B cell (primary cell): ENCODE measurements around the gene CCDC88B. TPM values are rescaled to one million over a fixed set of nuclear protein-coding genes. Genes with fewer than 3 reads are reported as not detected.

Experiments
- ATAC-seq: fragments of 200-7000 bp; cut with Tn5 transposase; one replicate; pipeline ENCODE4 v1.10.0; 2021; ENCODE audit warnings: low read depth, mild to moderate bottlenecking, moderate number of reproducible peaks, moderate library complexity
- CTCF ChIA-PET: fragments of 350-600 bp; sonication (Branson Sonifier 250); formaldehyde crosslinking; loops from one replicate; lab custom pipeline; 2021; ENCODE audit warnings: antibody characterized with exemption, inconsistent platforms; lab: Charles Lee
- POLR2A ChIA-PET: fragments of 350-600 bp; sonication (Branson Sonifier 250); formaldehyde crosslinking; loops from one replicate; lab custom pipeline; 2021; ENCODE audit warnings: antibody characterized with exemption; lab: Charles Lee
- DNase-seq: peaks from one replicate; pipeline ENCODE4 v3.0.0; 2013
- H2AFZ ChIP-seq: 2 replicates; pipeline ENCODE4 v1.6.1; 2012; ENCODE audit warnings: mild to moderate bottlenecking, low read depth, low read length; ENCODE audit not compliant: insufficient read depth, poor library complexity, severe bottlenecking
- H3K27ac ChIP-seq, 2 donors: 1 replicate in 1 of 2; 2 replicates in 1 of 2; pipeline ENCODE4 v1.5.1; 2012 to 2013; ENCODE audit warnings: low read length in 2 of 2, mild to moderate bottlenecking in 2 of 2, moderate library complexity in 1 of 2
- H3K27me3 ChIP-seq, 4 experiments: fragments of 200-600 bp in 1 of 4; sonication (generic) in 1 of 4; replicated peaks in 1 of 4; 1 replicate in 2 of 4; 2 replicates in 2 of 4; pipeline versions ENCODE4 v1.6.1 to v1.7.0; 2013 to 2016; ENCODE audit warnings: low read length in 3 of 4, mild to moderate bottlenecking in 2 of 4, mixed read lengths in 1 of 4, moderate library complexity in 1 of 4; ENCODE audit not compliant: insufficient read depth in 4 of 4, control insufficient read depth in 3 of 4; ENCODE audit errors: control extremely low read depth in 1 of 4
- H3K36me3 ChIP-seq, 2 experiments: replicated peaks in 1 of 2; 1 replicate in 1 of 2; 2 replicates in 1 of 2; pipeline versions ENCODE4 v1.6.1 to v1.7.1; 2013; ENCODE audit warnings: low read length in 1 of 2; ENCODE audit not compliant: insufficient read depth in 2 of 2, control insufficient read depth in 1 of 2; ENCODE audit errors: control extremely low read depth in 1 of 2, extremely low read depth in 1 of 2
- H3K4me1 ChIP-seq, 2 donors: fragments of 200-600 bp in 1 of 2; sonication (generic) in 1 of 2; 1 replicate in 1 of 2; 2 replicates in 1 of 2; pipeline versions ENCODE4 v1.5.1 to v1.6.1; 2013 to 2017; ENCODE audit warnings: low read length in 2 of 2; ENCODE audit not compliant: control insufficient read depth in 2 of 2, insufficient read depth in 2 of 2
- H3K4me2 ChIP-seq: replicated peaks from 2 replicates; pipeline ENCODE3; 2012; ENCODE audit warnings: mild to moderate bottlenecking, low read depth, low read length; ENCODE audit not compliant: poor library complexity, severe bottlenecking
- H3K4me3 ChIP-seq, 5 experiments: fragments of 200-600 bp in 1 of 5; sonication (generic) in 1 of 5; 1 replicate in 3 of 5; 2 replicates in 2 of 5; pipeline versions ENCODE4 v1.5.1 to v1.7.0; 2011 to 2016; ENCODE audit warnings: low read length in 4 of 5, mild to moderate bottlenecking in 4 of 5, low read depth in 2 of 5, control low read depth in 1 of 5, moderate library complexity in 1 of 5; ENCODE audit not compliant: insufficient read depth in 1 of 5; ENCODE audit errors: control extremely low read depth in 1 of 5, extremely low read depth in 1 of 5
- H3K79me2 ChIP-seq: fragments of 200-600 bp; sonication (generic); one replicate; pipeline ENCODE4 v1.6.0; 2016; ENCODE audit warnings: low read length; ENCODE audit not compliant: control insufficient read depth, insufficient read depth
- H3K9ac ChIP-seq: fragments of 200-600 bp; sonication (generic); 2 replicates; pipeline ENCODE4 v1.6.1; 2017; ENCODE audit warnings: mild to moderate bottlenecking, low read length, moderate library complexity
- H3K9me3 ChIP-seq, 3 donors: one replicate each; pipeline versions ENCODE4 v1.6.1 to v1.7.1; 2013; ENCODE audit warnings: low read length in 2 of 3; ENCODE audit not compliant: control insufficient read depth in 2 of 3, insufficient read depth in 1 of 3; ENCODE audit errors: control extremely low read depth in 1 of 3
- H4K20me1 ChIP-seq: 2 replicates; pipeline ENCODE4 v1.6.0; 2012; ENCODE audit warnings: mild to moderate bottlenecking, low read length; ENCODE audit not compliant: insufficient read depth, control insufficient read depth, poor library complexity, severe bottlenecking
- H3K27ac Mint-ChIP-seq: one replicate; pipeline ENCODE4 v1.8.0; 2021; ENCODE audit warnings: mixed read lengths
- H3K27me3 Mint-ChIP-seq: one replicate; pipeline ENCODE4 v1.8.0; 2021; ENCODE audit warnings: mixed read lengths
- H3K4me1 Mint-ChIP-seq: one replicate; pipeline ENCODE4 v1.8.0; 2021; ENCODE audit warnings: mixed read lengths
- H3K4me3 Mint-ChIP-seq: one replicate; pipeline ENCODE4 v1.8.0; 2021; ENCODE audit warnings: mixed read lengths
- H3K9me3 Mint-ChIP-seq: one replicate; pipeline ENCODE4 v1.8.0; 2022; ENCODE audit warnings: mixed read lengths; ENCODE audit not compliant: insufficient read depth
- EZH2 ChIP-seq: IDR thresholded peaks from 2 replicates; pipeline ENCODE4 v1.6.1; 2012; ENCODE audit warnings: borderline replicate concordance, low read depth, mild to moderate bottlenecking, moderate library complexity, low read length; ENCODE audit not compliant: insufficient read depth, poor library complexity, severe bottlenecking
- WGBS: methylation state at CpG from one replicate; pipeline ENCODE4 v1.1.5; 2013; ENCODE audit warnings: missing lambda C conversion rate; ENCODE audit not compliant: insufficient coverage; 5-methylcytosine and 5-hydroxymethylcytosine counted together
- intact Hi-C: fragments of 100-400 bp; cut with micrococcal nuclease; formaldehyde crosslinking; loops from one replicate; pipeline ENCODE4 v1.10.0; 2022
- polyA plus RNA-seq: library from polyadenylated mRNA; depleted of rRNA; stranded (reverse); fragments of >200 nt; gene quantifications from 2 replicates; pipeline ENCODE4 v1.2.3, GENCODE V29; 2012
- total RNA-seq, 2 donors: library from RNA; stranded (reverse); fragments of 120-200 nt in 1 of 2; gene quantifications; 1 replicate in 1 of 2; 2 replicates in 1 of 2; pipeline versions ENCODE4 v1.2.3 to v1.2.4, GENCODE V29; 2013 to 2022
- TF ChIP-seq, protein P1 (sequence below): fragments of 200-600 bp; IDR thresholded peaks from one replicate; pipeline ENCODE4 v1.8.0; 2022; ENCODE audit warnings: antibody characterized with exemption, mild to moderate bottlenecking

The CCDC88B gene
- total and polyA plus RNA-seq, 2 donors (not counting 1 experiment from before 2014, with no cell fraction given) = 172 to 208 TPM

DNA sequence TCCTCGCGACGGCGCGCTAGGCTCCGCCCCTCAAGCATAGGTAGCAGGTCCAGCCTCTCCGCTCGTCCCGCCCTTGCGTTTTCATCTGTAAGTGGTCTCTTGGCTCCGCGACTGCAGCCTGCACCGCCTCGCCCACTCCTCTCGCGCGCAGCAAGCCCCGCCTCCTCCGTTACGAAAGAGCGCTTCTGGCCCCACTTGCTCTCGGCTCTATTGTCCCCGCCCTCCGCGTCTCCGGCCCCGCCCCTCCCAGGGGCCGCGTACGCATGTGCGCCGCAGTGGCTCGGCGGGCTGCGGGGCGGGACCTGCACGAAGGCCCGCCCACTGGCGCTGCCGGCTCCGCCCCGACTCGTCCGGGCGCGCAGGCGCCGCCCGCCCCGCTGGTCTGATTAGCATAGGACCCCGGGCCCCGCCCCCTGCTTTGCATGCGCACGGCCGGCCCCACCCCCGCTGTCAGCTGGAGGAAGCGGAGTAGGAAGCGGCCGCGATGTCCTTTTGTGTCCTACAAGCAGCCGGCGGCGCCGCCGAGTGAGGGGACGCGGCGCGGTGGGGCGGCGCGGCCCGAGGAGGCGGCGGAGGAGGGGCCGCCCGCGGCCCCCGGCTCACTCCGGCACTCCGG, 34.8 kb upstream of the CCDC88B start, which contains the start of gene ESRRA:
TSS of gene ESRRA (plus strand) at position 450 of the 616 bp plus-strand sequence. CDS start 1,656 bp downstream, outside the sequence.
- peak within 1 kb of the TSS; percentile 95 for H3K27ac Mint-ChIP-seq
- peak within 1 kb of the TSS; percentile 98 for H3K4me3 Mint-ChIP-seq
- peaks cover 18% of the 10 kb centered on the region for H4K20me1 ChIP-seq
- peaks cover 19 to 40% of the 10 kb centered on the region in 2 donors for H3K4me1 ChIP-seq
- intact Hi-C loops = loop anchor here (1.0 to 10.0 kb wide), 7 partner anchors 12 to 470 kb away; partner anchors contain the start of genes CCDC88B, DNAJC4, FKBP2 and GPR137
- peak within 1 kb of the TSS; percentile 77 for H2AFZ ChIP-seq
- CTCF ChIA-PET = interaction anchor here (1.0 to 5.8 kb wide), 20 partner anchors 9 to 1552 kb away, joined by 3 to 243 read pairs (median 10); partner anchors contain the start of genes BAD, CCDC88B, FERMT3 and FKBP2
- WGBS = under 1% methylated on average over 80 of the region's 81 CpGs
- peaks cover 0 to 6% of the 10 kb centered on the region in 2 experiments for H3K36me3 ChIP-seq
- peaks cover 28% of the 10 kb centered on the region for H3K79me2 ChIP-seq
- POLR2A ChIA-PET = interaction anchor here (0.6 to 3.5 kb wide), 13 partner anchors 13 to 1698 kb away, joined by 3 to 21 read pairs (median 6); partner anchors contain the start of genes CCDC88B, FERMT3, FKBP2 and GPR137
- peak; percentile 99 for DNase-seq
- peak within 1 kb of the TSS; percentile 87 for H3K9ac ChIP-seq
- no peaks in the 10 kb centered on the region for H3K9me3 Mint-ChIP-seq
- peaks cover 0 to 14% (median 0%) of the 10 kb centered on the region in 3 donors for H3K9me3 ChIP-seq
- H3K4me3 ChIP-seq = peak within 1 kb of the TSS; percentile 78 to 88 (median 87)
- no peak for TF ChIP-seq EZH2
- TF ChIP-seq, protein P1, sequence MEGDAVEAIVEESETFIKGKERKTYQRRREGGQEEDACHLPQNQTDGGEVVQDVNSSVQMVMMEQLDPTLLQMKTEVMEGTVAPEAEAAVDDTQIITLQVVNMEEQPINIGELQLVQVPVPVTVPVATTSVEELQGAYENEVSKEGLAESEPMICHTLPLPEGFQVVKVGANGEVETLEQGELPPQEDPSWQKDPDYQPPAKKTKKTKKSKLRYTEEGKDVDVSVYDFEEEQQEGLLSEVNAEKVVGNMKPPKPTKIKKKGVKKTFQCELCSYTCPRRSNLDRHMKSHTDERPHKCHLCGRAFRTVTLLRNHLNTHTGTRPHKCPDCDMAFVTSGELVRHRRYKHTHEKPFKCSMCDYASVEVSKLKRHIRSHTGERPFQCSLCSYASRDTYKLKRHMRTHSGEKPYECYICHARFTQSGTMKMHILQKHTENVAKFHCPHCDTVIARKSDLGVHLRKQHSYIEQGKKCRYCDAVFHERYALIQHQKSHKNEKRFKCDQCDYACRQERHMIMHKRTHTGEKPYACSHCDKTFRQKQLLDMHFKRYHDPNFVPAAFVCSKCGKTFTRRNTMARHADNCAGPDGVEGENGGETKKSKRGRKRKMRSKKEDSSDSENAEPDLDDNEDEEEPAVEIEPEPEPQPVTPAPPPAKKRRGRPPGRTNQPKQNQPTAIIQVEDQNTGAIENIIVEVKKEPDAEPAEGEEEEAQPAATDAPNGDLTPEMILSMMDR = no peak
- ATAC-seq = peak; percentile 75
- peak within 1 kb of the TSS; percentile 93 to 94 for H3K27ac ChIP-seq
- peaks cover 9% of the 10 kb centered on the region for H3K27me3 Mint-ChIP-seq
- peak within 1 kb of the TSS; percentile 97 for H3K4me2 ChIP-seq
- peaks cover 29% of the 10 kb centered on the region for H3K4me1 Mint-ChIP-seq
- H3K27me3 ChIP-seq = peaks cover 0 to 25% (median 8%) of the 10 kb centered on the region in 4 experiments
